Activated T-helper 1 cell treated with anti-CD3 and anti-CD28 coated beads, Interleukin-12 subunit alpha, Interleukin-12 subunit beta, Interleukin-2, Interleukin-4 antibody, amounts not matched to agents 30 ng/mL and 10 ng/mL and 1 ng/mL, durations not matched to agents 14 hours and 24 hours and 36 hours (primary cell): ENCODE results near the gene CBX4. TPM values are rescaled to one million over a fixed set of nuclear protein-coding genes. Genes with fewer than 3 reads are reported as not detected.

Source experiments
- DNase-seq: peaks from one replicate; pipeline ENCODE4 v3.0.0; 2021; ENCODE audit warnings: low spot score
- H3K27ac Mint-ChIP-seq: one replicate; pipeline ENCODE4 v1.8.0; 2021; ENCODE audit warnings: mild to moderate bottlenecking, mixed read lengths
- H3K27me3 Mint-ChIP-seq: one replicate; pipeline ENCODE4 v1.8.0; 2022; ENCODE audit warnings: mild to moderate bottlenecking, moderate library complexity, mixed read lengths; ENCODE audit not compliant: insufficient read depth
- H3K36me3 Mint-ChIP-seq: one replicate; pipeline ENCODE4 v1.8.0; 2021; ENCODE audit warnings: low read depth, mixed read lengths
- H3K4me1 Mint-ChIP-seq: one replicate; pipeline ENCODE4 v1.8.0; 2021; ENCODE audit warnings: low read depth, mixed read lengths
- H3K4me3 Mint-ChIP-seq: one replicate; pipeline ENCODE4 v1.8.0; 2021; ENCODE audit warnings: mild to moderate bottlenecking, moderate library complexity, mixed read lengths
- H3K9me3 Mint-ChIP-seq: one replicate; pipeline ENCODE4 v1.8.0; 2021; ENCODE audit warnings: mixed read lengths
- intact Hi-C: fragments of 100-400 bp; cut with micrococcal nuclease; formaldehyde crosslinking; loops from one replicate; pipeline ENCODE4 v1.15.1; 2024
- total RNA-seq: library from RNA; stranded (reverse); gene quantifications from 2 replicates; pipeline ENCODE4 v1.2.3, GENCODE V29; 2022

Gene CBX4
- total RNA-seq, 1 donor from 2014 or later = 23.8 TPM

DNA sequence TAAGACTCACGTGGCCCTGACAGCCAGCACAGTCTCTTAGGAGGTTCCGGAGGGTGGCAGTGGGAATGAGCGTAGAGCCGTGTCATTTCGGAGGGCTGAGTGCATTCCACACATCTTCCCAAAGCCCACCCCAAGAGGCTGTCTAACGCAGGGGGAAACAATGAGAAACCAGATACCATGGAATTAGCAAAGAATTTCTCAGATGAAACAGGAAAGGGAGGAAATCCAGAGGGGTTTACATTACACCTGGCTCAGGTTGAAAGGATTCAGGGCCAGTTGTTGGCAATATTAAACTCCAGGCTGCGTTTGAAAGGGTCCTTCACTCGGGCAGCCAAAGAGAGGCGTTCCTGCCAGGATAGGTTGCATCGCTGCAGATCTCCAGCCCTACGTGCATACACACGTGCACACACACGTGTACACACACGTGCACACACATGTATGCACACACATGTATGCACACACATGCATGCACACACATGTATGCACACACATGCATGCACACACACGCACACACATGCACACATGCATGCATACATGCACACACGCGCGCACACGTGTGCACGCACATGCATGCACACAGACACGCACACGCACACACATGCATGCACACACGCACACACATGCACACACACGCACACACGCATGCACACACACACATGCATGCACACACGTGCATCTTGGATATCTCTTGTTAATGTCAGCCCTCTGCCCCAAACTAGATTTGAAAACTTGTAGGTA is 12.2 kb downstream of the CBX4 start:
- Mint-ChIP-seq H3K4me3 (no peak overlapping the region), H3K9me3 (no peaks in the 10 kb centered on the region), H3K36me3 (no peaks in the 10 kb centered on the region), H3K27ac (no peak overlapping the region), H3K27me3 (peaks cover 11% of the 10 kb centered on the region), H3K4me1 (peaks cover 34% of the 10 kb centered on the region)
- DNase-seq = no peak
- intact Hi-C loops = no loop called here

GRCh38 chr17:79826204-79826680 is 13.0 kb downstream of the CBX4 start:
- Mint-ChIP-seq H3K9me3 (no peaks in the 10 kb centered on the region), H3K27ac (peak overlapping the region; percentile 19), H3K27me3 (peaks cover 12% of the 10 kb centered on the region), H3K4me1 (peaks cover 34% of the 10 kb centered on the region), H3K36me3 (no peaks in the 10 kb centered on the region), H3K4me3 (peak overlapping the region; percentile 23)
- intact Hi-C loops = no loop called here
- DNase-seq = no peak

- Mint-ChIP-seq H3K27ac (no peak overlapping the region), H3K27me3 (peaks cover 17% of the 10 kb centered on the region), H3K4me3 (no peak overlapping the region), H3K9me3 (no peaks in the 10 kb centered on the region), H3K36me3 (no peaks in the 10 kb centered on the region), H3K4me1 (peaks cover 34% of the 10 kb centered on the region)
- intact Hi-C loops = no loop called here
- no peak for DNase-seq
Measured at GRCh38 chr17:79825580-79825921, 13.7 kb downstream of the CBX4 start.

DNA sequence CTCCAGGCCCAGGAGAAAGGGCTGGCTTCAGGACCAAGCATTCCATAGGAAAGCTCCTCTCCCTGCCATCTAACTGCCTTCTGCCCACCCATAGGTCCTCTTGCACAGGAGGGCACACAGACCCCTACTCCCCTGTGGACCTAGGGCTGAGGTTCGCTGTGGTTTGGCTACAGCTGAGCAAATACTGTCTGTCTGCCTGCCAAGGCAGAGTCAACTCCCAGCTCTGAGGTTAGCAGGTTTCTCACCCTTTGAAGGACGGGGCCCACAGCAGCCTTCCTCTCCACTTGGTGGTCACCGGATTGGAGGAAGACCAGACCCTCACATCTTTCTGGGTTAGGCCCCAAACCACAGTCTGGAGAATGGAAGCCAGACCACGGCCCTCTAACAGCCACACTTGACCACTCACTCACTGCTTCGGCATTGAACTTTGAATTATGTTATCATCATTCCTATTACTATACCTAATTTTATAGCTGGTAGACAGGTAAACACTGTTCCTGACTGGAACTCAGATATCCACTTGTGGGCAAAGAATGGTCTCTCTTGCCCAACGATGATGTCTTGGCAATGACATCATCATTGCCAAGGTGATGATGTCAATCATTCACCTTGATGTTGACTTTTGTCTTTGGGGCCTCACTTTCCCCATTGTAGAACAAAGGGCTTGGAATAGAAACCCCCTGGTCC is 14.2 kb downstream of the CBX4 start:
- intact Hi-C loops = no loop called here
- no peak overlapping the region for H3K4me3 Mint-ChIP-seq
- DNase-seq = no peak
- H3K4me1 Mint-ChIP-seq = peaks cover 34% of the 10 kb centered on the region
- no peaks in the 10 kb centered on the region for H3K9me3 Mint-ChIP-seq
- H3K27me3 Mint-ChIP-seq = peaks cover 18% of the 10 kb centered on the region
- no peak overlapping the region for H3K27ac Mint-ChIP-seq
- no peaks in the 10 kb centered on the region for H3K36me3 Mint-ChIP-seq

DNA sequence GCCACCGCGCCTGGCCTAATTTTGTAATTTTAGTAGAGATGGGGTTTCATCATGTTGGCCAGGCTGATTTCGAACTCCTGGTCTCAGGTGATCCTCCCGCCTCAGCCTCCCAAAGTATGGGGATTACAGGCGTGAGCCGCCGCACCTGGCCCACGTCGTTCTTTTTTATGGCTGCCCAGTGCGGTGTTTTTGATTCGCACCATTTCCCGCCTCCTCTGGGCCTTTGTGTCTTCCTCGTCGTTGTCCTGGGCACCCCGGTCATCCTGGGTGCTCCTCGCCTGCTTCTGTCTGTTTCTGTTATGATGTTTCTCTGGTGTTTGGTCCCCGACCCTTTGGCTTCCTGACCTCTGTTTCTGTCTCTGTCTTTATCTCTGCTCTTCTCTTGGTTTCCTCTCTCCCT is 15.0 kb downstream of the CBX4 start:
- H3K9me3 Mint-ChIP-seq = no peaks in the 10 kb centered on the region
- no peak for DNase-seq
- H3K36me3 Mint-ChIP-seq = no peaks in the 10 kb centered on the region
- H3K4me3 Mint-ChIP-seq = no peak overlapping the region
- peaks cover 30% of the 10 kb centered on the region for H3K4me1 Mint-ChIP-seq
- intact Hi-C loops = no loop called here
- H3K27ac Mint-ChIP-seq = no peak overlapping the region
- H3K27me3 Mint-ChIP-seq = peaks cover 26% of the 10 kb centered on the region

DNA sequence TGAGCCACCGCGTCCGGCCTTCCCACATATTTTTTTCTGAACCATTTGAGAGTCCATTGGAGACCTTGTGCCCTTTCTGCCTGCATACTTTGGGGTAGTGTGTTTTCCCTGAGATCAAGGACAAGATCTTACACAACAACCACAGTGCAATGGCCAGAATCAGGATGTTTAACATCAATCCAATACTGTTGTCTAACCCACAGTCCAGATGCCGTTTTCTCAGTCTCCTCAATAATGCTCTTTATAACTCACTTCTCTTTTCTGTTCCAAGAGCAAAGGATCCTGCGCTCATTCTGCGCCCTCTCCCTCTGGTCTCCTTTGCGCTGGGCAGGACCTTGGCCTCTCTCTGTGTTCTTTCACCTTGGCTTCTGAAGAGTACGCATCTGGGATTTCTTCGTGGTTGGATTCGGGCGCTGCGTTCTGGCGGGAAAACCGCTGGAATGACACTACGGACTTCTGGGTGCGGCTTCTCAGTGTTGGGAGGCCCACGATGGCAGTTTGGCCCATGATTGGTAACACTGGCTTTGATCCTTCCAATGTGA is 16.6 kb downstream of the CBX4 start:
- Mint-ChIP-seq H3K4me3 (no peak overlapping the region), H3K4me1 (peaks cover 21% of the 10 kb centered on the region), H3K36me3 (no peaks in the 10 kb centered on the region), H3K27ac (no peak overlapping the region), H3K27me3 (peaks cover 31% of the 10 kb centered on the region), H3K9me3 (no peaks in the 10 kb centered on the region)
- intact Hi-C loops = no loop called here
- DNase-seq = no peak

DNA sequence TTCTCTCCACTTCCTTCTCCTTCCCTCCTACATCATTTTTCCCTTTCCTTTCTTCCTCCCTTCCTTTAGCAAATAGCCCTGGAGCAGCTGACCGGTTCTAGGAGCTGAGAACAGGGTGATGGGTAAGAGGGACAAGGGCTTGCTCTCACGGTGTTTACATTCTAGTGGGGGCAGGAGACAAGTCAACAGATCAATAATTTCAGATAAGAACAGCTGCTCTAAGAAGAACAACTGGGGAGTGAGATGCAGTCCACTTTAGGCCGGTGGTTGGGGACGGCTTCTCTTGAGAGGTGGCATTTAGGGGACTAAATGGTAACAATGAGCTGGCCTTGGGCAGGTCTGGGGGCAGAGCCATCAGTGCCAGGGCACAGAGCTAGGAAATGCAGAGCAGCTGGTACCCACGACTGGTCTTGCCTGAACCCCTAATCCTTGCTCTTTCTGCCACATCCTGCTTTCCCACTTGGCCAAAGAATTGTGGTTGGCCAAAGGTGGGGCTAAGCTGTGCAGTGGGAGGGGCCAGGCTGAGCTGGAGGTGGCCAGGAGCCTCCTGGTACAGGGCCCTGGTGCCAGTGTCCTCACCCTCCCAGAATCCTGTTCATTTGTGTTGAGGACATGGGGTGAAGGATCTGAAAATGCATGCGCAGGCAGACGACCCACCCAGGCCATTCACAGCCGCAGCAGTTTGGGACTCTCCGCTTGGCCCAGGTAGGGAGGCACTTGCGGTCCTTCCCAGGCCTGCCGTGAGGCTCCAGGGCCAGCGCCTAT is 17.7 kb downstream of the CBX4 start:
- Mint-ChIP-seq H3K4me3 (no peak overlapping the region), H3K27ac (no peak overlapping the region), H3K36me3 (no peaks in the 10 kb centered on the region), H3K4me1 (peaks cover 10% of the 10 kb centered on the region), H3K27me3 (peaks cover 42% of the 10 kb centered on the region), H3K9me3 (no peaks in the 10 kb centered on the region)
- intact Hi-C loops = no loop called here
- no peak for DNase-seq

DNA sequence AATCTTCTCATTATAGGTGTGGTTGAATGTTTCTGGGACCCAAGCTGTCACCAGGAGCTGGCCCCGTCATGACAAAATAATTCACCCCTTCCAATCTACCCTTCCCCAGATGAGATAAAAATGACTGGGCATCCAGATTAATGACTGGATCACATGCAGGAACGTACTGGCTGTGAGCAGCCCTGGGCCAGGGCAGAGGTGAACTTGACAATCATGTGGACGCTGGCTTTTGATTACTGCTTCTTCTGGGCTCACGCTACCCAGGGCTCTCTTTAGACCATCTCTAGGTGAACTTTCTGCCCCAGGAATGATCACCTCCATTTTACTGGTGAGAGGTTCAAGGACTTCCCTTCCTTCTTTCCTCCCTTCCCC is 18.3 kb downstream of the CBX4 start:
- H3K4me3 Mint-ChIP-seq = no peak overlapping the region
- no peak overlapping the region for H3K27ac Mint-ChIP-seq
- H3K36me3 Mint-ChIP-seq = no peaks in the 10 kb centered on the region
- H3K27me3 Mint-ChIP-seq = peaks cover 48% of the 10 kb centered on the region
- no peak for DNase-seq
- H3K9me3 Mint-ChIP-seq = no peaks in the 10 kb centered on the region
- H3K4me1 Mint-ChIP-seq = peaks cover 4% of the 10 kb centered on the region
- intact Hi-C loops = no loop called here

DNA sequence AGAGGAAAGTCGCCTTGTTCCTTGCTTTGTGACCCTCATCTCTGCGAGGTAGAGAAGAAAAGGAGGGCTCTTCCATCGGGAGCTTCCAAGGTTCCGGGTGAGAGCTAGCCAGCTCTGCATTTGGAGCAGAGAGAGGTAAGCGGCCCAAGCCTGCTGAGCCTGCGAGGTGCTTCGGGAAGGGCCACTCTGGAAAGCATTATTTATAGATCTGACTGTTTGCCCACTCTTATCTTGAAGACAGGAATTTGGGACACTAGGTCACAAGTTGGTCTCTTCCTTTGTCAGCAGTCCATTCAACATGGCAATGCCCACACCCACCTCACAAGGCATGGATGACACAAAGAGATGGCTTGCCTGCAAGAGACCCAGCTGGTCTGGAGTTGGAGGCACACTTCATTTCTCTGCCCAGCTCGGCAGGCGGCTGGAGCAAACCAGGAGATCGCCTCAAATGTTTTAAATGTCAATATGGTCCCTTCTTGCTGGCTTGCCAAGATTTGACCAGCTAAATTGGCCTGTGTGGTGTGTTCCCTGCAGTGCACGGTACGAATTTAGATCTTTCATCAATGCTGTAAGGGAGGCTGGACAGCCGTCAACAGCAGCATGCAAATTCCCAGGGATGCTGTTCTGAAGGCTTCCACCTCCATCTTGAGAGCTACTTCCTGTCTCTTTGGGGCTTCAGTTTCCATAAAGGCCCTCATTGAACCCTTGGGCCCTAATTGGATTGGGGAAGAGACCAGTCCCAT is 19.5 kb downstream of the CBX4 start:
- Mint-ChIP-seq H3K27me3 (peaks cover 50% of the 10 kb centered on the region), H3K4me1 (peaks cover under 1% of the 10 kb centered on the region), H3K36me3 (no peaks in the 10 kb centered on the region), H3K4me3 (no peak overlapping the region), H3K9me3 (no peaks in the 10 kb centered on the region), H3K27ac (no peak overlapping the region)
- no peak for DNase-seq
- intact Hi-C loops = no loop called here

DNA sequence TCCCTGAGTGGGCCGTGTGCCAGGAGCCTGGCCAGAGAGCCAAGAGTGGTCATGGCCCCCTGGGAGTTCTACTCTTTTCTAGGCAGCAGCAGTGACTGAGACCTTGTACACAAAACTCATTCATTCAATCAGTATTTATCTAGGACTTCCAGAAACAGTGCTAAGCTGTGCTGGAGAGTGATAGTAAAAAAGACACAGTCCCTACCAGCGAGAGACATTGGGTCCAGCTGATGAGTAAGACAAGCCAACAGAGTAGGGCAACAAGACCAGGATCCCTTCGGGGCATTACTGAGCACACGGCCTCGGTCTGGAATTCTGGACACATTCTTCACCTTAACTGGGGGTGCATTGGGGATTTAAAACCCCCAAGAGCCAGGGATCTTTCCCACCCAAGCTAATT is 20.2 kb downstream of the CBX4 start:
- Mint-ChIP-seq H3K36me3 (no peaks in the 10 kb centered on the region), H3K27ac (no peak overlapping the region), H3K9me3 (no peaks in the 10 kb centered on the region), H3K27me3 (peaks cover 54% of the 10 kb centered on the region), H3K4me1 (peaks cover 6% of the 10 kb centered on the region), H3K4me3 (no peak overlapping the region)
- no peak for DNase-seq
- intact Hi-C loops = no loop called here

DNA sequence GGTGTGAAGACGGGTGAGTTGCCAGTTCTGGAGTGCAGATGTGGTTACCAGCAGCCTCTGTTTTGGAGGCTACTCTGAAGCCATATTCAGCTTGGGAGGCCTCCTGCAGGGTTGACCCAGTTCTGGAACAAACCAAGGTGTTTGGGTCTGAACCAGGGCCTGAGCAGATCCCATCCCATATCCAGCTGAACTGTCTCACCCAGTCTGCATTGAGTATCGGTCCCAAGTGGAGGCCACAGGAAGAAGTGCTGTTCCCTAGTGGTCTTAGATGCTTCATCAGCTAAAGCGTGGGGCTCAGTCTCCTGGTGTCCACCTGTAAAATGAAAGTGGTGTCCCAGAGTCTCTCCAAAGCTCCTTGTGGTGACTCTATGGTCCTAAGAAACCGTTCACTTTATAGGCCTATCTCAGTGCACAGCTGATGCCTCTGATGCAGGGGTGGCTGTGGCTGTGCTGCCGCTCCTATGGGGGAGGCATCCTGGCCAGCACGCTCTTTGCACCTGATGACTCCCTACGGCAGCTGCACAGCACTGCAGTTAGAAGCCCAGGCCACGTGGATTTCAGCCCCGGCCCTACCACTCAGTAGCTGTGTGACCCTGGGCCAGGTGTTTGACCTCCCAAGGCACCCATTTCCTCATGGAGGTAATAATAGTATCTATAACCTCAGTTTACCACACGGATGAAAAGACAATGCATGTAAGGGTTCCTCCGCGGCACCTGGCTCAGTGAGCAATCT is 21.0 kb downstream of the CBX4 start:
- intact Hi-C loops = no loop called here
- Mint-ChIP-seq H3K36me3 (no peaks in the 10 kb centered on the region), H3K9me3 (no peaks in the 10 kb centered on the region), H3K27me3 (peaks cover 55% of the 10 kb centered on the region), H3K27ac (no peak overlapping the region), H3K4me3 (no peak overlapping the region), H3K4me1 (peaks cover 7% of the 10 kb centered on the region)
- DNase-seq = no peak

- H3K9me3 Mint-ChIP-seq = no peaks in the 10 kb centered on the region
- no peak for DNase-seq
- H3K36me3 Mint-ChIP-seq = no peaks in the 10 kb centered on the region
- H3K4me1 Mint-ChIP-seq = peaks cover 15% of the 10 kb centered on the region
- H3K27me3 Mint-ChIP-seq = peaks cover 63% of the 10 kb centered on the region
- H3K27ac Mint-ChIP-seq = peak overlapping the region; percentile 23
- H3K4me3 Mint-ChIP-seq = no peak overlapping the region
- intact Hi-C loops = no loop called here
Measured at GRCh38 chr17:79815836-79816461, 23.3 kb downstream of the CBX4 start.
